A549 (cell line): ENCODE data around the gene MYO1D. TPM values are rescaled to one million over a fixed set of nuclear protein-coding genes. Genes with fewer than 3 reads are reported as not detected.
"Not testable (repeated sequence)": the region's sequence is repeated elsewhere in the genome, so short reads cannot be mapped to it uniquely, and the experiment has no call there.

Experiments
- ATAC-seq, 2 experiments: fragments of 200-7000 bp in 1 of 2; fragments of >200 bp in 1 of 2; cut with Nextera tagmentation in 1 of 2; cut with Tn5 transposase in 1 of 2; 3 replicates each; pipeline versions ENCODE4 v1.8.0 to v1.9.1; 2018 to 2020; ENCODE audit warnings: mild to moderate bottlenecking in 1 of 2, moderate library complexity in 1 of 2
- CTCF ChIA-PET: fragments of 300-600 bp; sonication (Branson Sonifier 250); formaldehyde crosslinking; extraction: SDS; loops from one replicate; lab custom pipeline; 2021; ENCODE audit warnings: antibody characterized with exemption, inconsistent platforms; lab: Yijun Ruan, JAX
- POLR2A ChIA-PET: fragments of 350-600 bp; formaldehyde crosslinking; extraction: SDS; loops from one replicate; lab custom pipeline; 2021; ENCODE audit warnings: antibody characterized with exemption, inconsistent platforms; lab: Yijun Ruan, JAX
- DNase-seq, 2 experiments: peaks; one replicate each; pipeline versions ENCODE4 v3.0.0 to v3.0.0-alpha.2; 2011 to 2016; ENCODE audit warnings: low read depth in 1 of 2, low spot score in 1 of 2
- FAIRE-seq: peaks from 2 replicates; lab custom pipeline; 2011; peaks lifted over from hg19 to GRCh38; lab: Jason Lieb, UNC
- H3K27ac ChIP-seq, 2 experiments: fragments of >200 bp; sonication (Bioruptor Twin); formaldehyde crosslinking; 3 replicates each; pipeline ENCODE4 v1.5.1; 2016 to 2017
- H3K4me1 ChIP-seq: fragments of >200 bp; sonication (Bioruptor Twin); formaldehyde crosslinking; 3 replicates; pipeline ENCODE4 v1.6.1; 2016
- H3K4me2 ChIP-seq: fragments of >200 bp; sonication (Bioruptor Twin); formaldehyde crosslinking; 3 replicates; pipeline ENCODE4 v1.6.1; 2016
- H3K4me3 ChIP-seq: fragments of >200 bp; sonication (Bioruptor Twin); formaldehyde crosslinking; 3 replicates; pipeline ENCODE4 v1.5.1; 2016
- H3K9me3 ChIP-seq: fragments of >200 bp; sonication (Bioruptor Twin); formaldehyde crosslinking; 3 replicates; pipeline ENCODE4 v1.6.1; 2016
- CEBPB ChIP-seq, 2 experiments: fragments of >200 bp in 1 of 2; sonication (Bioruptor Twin) in 1 of 2; formaldehyde crosslinking in 1 of 2; IDR thresholded peaks; 2 replicates each; pipeline ENCODE4 v1.6.1; 2012 to 2016
- CHD2 ChIP-seq: fragments of 150-350 bp; IDR thresholded peaks from 2 replicates; pipeline ENCODE4 v1.6.1; 2014; ENCODE audit warnings: low read length; ENCODE audit not compliant: partially characterized antibody
- E2F6 ChIP-seq: IDR thresholded peaks from 2 replicates; pipeline ENCODE4 v1.6.1; 2012; ENCODE audit warnings: low read depth, borderline replicate concordance
- EHF ChIP-seq: fragments of 250-450 bp; sonication (Bioruptor Pico); IDR thresholded peaks from 2 replicates; pipeline ENCODE4 v1.5.0; 2020; ENCODE audit warnings: mild to moderate bottlenecking
- ELK1 ChIP-seq: fragments of 150-350 bp; IDR thresholded peaks from 2 replicates; pipeline ENCODE4 v1.6.1; 2014; ENCODE audit warnings: low read depth, mild to moderate bottlenecking, low read length
- FOXS1 ChIP-seq: fragments of 250-450 bp; sonication (Bioruptor Pico); IDR thresholded peaks from 2 replicates; pipeline ENCODE4 v1.5.0; 2020; ENCODE audit warnings: mild to moderate bottlenecking, moderate library complexity
- HDAC2 ChIP-seq: fragments of 200-600 bp; sonication (generic); IDR thresholded peaks from 2 replicates; pipeline ENCODE4 v1.6.1; 2016
- HOXB13 ChIP-seq: fragments of 250-450 bp; sonication (Bioruptor Pico); IDR thresholded peaks from 2 replicates; pipeline ENCODE4 v1.5.0; 2020; ENCODE audit warnings: low read depth, mild to moderate bottlenecking, moderate library complexity
- JUN ChIP-seq, 2 experiments: fragments of >200 bp; sonication (Bioruptor Twin); formaldehyde crosslinking; IDR thresholded peaks; 2 replicates in 1 of 2; 3 replicates in 1 of 2; pipeline ENCODE4 v1.6.1; 2016 to 2017
- KDM1A ChIP-seq: fragments of 200-600 bp; sonication (generic); IDR thresholded peaks from 2 replicates; pipeline ENCODE4 v1.6.1; 2016; ENCODE audit warnings: low read depth, mild to moderate bottlenecking
- MAFK ChIP-seq: fragments of 450-650 bp; IDR thresholded peaks from 2 replicates; pipeline ENCODE4 v1.6.1; 2014; ENCODE audit not compliant: partially characterized antibody
- MAX ChIP-seq: IDR thresholded peaks from 2 replicates; pipeline ENCODE4 v1.6.1; 2012
- POLR2A ChIP-seq: IDR thresholded peaks from 2 replicates; pipeline ENCODE4 v1.6.1; 2012; ENCODE audit warnings: mild to moderate bottlenecking, low read length
- RAD21 ChIP-seq, 2 experiments: fragments of >200 bp in 1 of 2; sonication (Bioruptor Twin) in 1 of 2; formaldehyde crosslinking in 1 of 2; IDR thresholded peaks in 1 of 2; conservative IDR thresholded peaks in 1 of 2; 2 replicates in 1 of 2; 3 replicates in 1 of 2; pipeline ENCODE4 v1.6.1; 2012 to 2018; ENCODE audit warnings: inconsistent platforms in 1 of 2
- RCOR1 ChIP-seq: fragments of 150-350 bp; IDR thresholded peaks from 2 replicates; pipeline ENCODE4 v1.6.1; 2014; ENCODE audit warnings: antibody characterized with exemption, low read length, low read depth
- REST ChIP-seq: fragments of 200-600 bp; sonication (generic); IDR thresholded peaks from 2 replicates; pipeline ENCODE4 v1.6.1; 2016; ENCODE audit warnings: antibody characterized with exemption, mild to moderate bottlenecking, moderate library complexity
- RFX5 ChIP-seq: fragments of 450-650 bp; IDR thresholded peaks from 2 replicates; pipeline ENCODE4 v1.7.1; 2014; ENCODE audit warnings: antibody characterized with exemption, mild to moderate bottlenecking, moderate library complexity
- RNF2 ChIP-seq: fragments of 200-600 bp; sonication (generic); IDR thresholded peaks from 2 replicates; pipeline ENCODE4 v1.6.1; 2016; ENCODE audit warnings: low read depth, mild to moderate bottlenecking, antibody characterized with exemption, moderate library complexity, borderline replicate concordance
- SMC3 ChIP-seq: fragments of >200 bp; sonication (Bioruptor Twin); formaldehyde crosslinking; IDR thresholded peaks from 3 replicates; pipeline ENCODE4 v1.6.1; 2018; ENCODE audit warnings: inconsistent platforms
- TFCP2L1 ChIP-seq: fragments of 250-450 bp; sonication (Bioruptor Pico); IDR thresholded peaks from 2 replicates; pipeline ENCODE4 v1.5.0; 2021; ENCODE audit warnings: mild to moderate bottlenecking
- TP53 ChIP-seq: fragments of 250-450 bp; sonication (Bioruptor Pico); IDR thresholded peaks from 2 replicates; pipeline ENCODE4 v1.5.0; 2021; ENCODE audit warnings: mild to moderate bottlenecking, moderate library complexity
- WGBS: methylation state at CpG from one replicate; pipeline ENCODE4 v1.1.6; 2017; ENCODE audit errors: missing lambda C conversion rate; 5-methylcytosine and 5-hydroxymethylcytosine counted together
- polyA minus RNA-seq: library from RNA; depleted of rRNA, polyadenylated mRNA; stranded (reverse); fragments of >200 nt; gene quantifications from 2 replicates; pipeline ENCODE4 v1.2.3, GENCODE V29; 2011; rRNA and poly(A)+ RNA removed
- polyA plus RNA-seq, 4 experiments: library from polyadenylated mRNA; depleted of rRNA in 3 of 4; stranded (reverse); fragments of >200 nt; fragmentation: RNase III in 1 of 4; extraction: RNeasy Plus Mini Kit Qiagen cat#74134 plus additional on column Dnase treatment in 1 of 4; gene quantifications; 2 replicates in 3 of 4; 3 replicates in 1 of 4; pipeline ENCODE4 v1.2.3, GENCODE V29; 2011 to 2017

The MYO1D gene
- polyA plus RNA-seq (2011; rRNA removed) (4.2 and 5.6 TPM in 2 replicates), polyA plus RNA-seq (2017; fragmentation: RNase III; extraction: RNeasy Plus Mini Kit Qiagen cat#74134 plus additional on column Dnase treatment) (2.3 to 2.8 TPM (median 2.8 TPM) in 3 replicates), polyA minus RNA-seq (5.8 and 9.5 TPM in 2 replicates)
- 1.1 TPM in 2 replicates for polyA plus RNA-seq (2012; cell fraction: cytosol; rRNA removed)
- 1.5 and 1.7 TPM in 2 replicates for polyA plus RNA-seq (2012; cell fraction: nucleus; rRNA removed)

- H3K9me3 ChIP-seq: no peaks in the 10 kb centered on the region
- ATAC-seq (peak; percentile 77 to 82), FAIRE-seq (no peak), DNase-seq (peak; percentile 35 to 48)
- POLR2A ChIA-PET: interaction anchor here (0.7 to 1.6 kb wide), 2 partner anchors 94 to 432 kb away, joined by 3 to 11 read pairs; partner anchors contain the start of gene PSMD11
- CTCF ChIA-PET: interaction anchor here (0.5 to 12.1 kb wide), 61 partner anchors 9 to 1138 kb away, joined by 3 to 205 read pairs (median 5); partner anchors contain the start of gene ASIC2
- TF ChIP-seq MAX (peak; percentile 47; the same call in 1 of the 2 replicates), RFX5 (no peak), TFCP2L1 (no peak), CHD2 (no peak), EHF (CRISPR knock-in tag) (no peak), RNF2 (peak; percentile 82; the same call in 1 of the 2 replicates), MAFK (no peak), TP53 (CRISPR knock-in tag) (no peak), RAD21 (conservative IDR thresholded peaks at IDR 0.05 in 1 of 2, IDR thresholded peaks at IDR 0.05 in 1 of 2) (0 out of 5 replicates have a peak, but pooled peaks of 1 of the 2 experiments have one; percentile 26), SMC3 (peak; percentile 31; the same call in 1 of the 3 replicates), RCOR1 (no peak), POLR2A (peak; percentile 47), KDM1A (no peak), FOXS1 (CRISPR knock-in tag) (no peak), JUN (IDR thresholded peaks at IDR 0.05) (0 out of 5 replicates have a peak, but pooled peaks of 1 of the 2 experiments have one; percentile 37)
- under 1% methylated on average over 26 of the region's 101 CpGs for WGBS
- H3K4me1 ChIP-seq: peaks cover 9% of the 10 kb centered on the region; the same call in 1 of the 3 replicates
- peak within 1 kb of the TSS; percentile 88 for H3K4me2 ChIP-seq
- H3K4me3 ChIP-seq: peak within 1 kb of the TSS; percentile 77
- peak within 1 kb of the TSS; percentile 66 to 88 for H3K27ac ChIP-seq
Observed at GRCh38 chr17:32876417-32877163, at the start of gene MYO1D. Gene MYO1D (minus strand): TSS chr17:32877124. CDS start chr17:32876872, 252 bp downstream.

DNA sequence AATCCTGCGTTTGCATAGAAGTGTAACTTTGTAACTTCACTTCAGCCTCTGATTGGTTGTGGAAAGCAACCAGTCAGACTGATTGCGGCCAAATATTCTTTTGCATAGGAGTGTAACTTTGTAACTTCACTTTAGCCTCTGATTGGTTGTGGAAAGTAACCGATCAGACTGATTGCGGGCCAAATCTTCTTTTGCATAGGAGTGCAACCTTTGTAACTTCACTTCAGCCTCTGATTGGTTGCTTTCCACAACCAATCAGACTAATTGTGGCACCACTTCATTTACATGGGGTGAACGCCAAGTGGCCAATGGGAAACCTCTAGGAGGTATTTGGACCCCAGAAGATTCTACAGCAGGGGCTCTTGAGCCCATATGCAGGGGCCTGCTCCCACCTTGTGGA, 49.3 kb upstream of the MYO1D start:
- no peak overlapping the region for H3K27ac ChIP-seq
- H3K9me3 ChIP-seq: no peaks in the 10 kb centered on the region
- no peak overlapping the region for H3K4me2 ChIP-seq
- no peak for ATAC-seq
- WGBS: 94% methylated on average over 5 of the region's 5 CpGs
- ChIA-PET CTCF (no interaction called here), POLR2A (no interaction called here)
- FAIRE-seq: no peak
- TF ChIP-seq HOXB13 (CRISPR knock-in tag) (no peak), HDAC2 (no peak), REST (no peak), ELK1 (no peak), E2F6 (no peak), CHD2 (no peak), KDM1A (no peak), CEBPB (IDR thresholded peaks at IDR 0.05) (no peak)
- DNase-seq: no peak
- H3K4me1 ChIP-seq: peaks cover 9% of the 10 kb centered on the region
- no peak overlapping the region for H3K4me3 ChIP-seq

DNA sequence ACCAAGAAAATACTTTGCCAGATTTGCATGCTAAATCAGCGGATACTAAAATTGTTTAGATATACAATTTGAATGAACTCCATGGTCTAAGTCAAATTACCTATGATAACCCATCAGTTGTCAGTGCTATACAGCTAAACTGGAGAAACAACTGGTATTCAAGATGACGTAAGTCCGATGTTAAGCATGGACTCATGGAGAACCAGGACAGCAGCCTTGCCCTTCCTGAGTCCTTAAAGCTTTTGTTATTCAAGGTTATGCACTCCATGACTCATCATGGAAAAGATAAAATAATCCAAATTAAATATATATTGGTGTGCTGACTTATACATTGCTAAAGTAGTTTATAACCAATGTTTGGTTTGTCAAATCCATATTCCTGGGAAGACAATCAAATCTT, 47.0 kb upstream of the MYO1D start:
- H3K27ac ChIP-seq, ATAC-seq, H3K9me3 ChIP-seq, H3K4me3 ChIP-seq, FAIRE-seq, H3K4me2 ChIP-seq, H3K4me1 ChIP-seq, DNase-seq, POLR2A ChIA-PET: not testable (repeated sequence)
- WGBS: 56% methylated on average over 3 of the region's 3 CpGs
- CTCF ChIA-PET: interaction anchor here (0.9 to 2.2 kb wide), 5 partner anchors 9 to 141 kb away, joined by 3 to 8 read pairs (median 4); partner anchors contain the start of gene MYO1D
